GM12878 (cell line): Measurements from ENCODE around the gene ELK4. TPM values are rescaled to one million over a fixed set of nuclear protein-coding genes. Genes with fewer than 3 reads are reported as not detected.

Experiments used
- CBX5 ChIP-seq: sonication (generic); IDR thresholded peaks from 2 replicates; pipeline ENCODE4 v1.6.1; 2016; ENCODE audit warnings: low read depth, moderate library complexity, mild to moderate bottlenecking, inconsistent platforms
- CEBPZ ChIP-seq: fragments of 150-350 bp; IDR thresholded peaks from 2 replicates; pipeline ENCODE4 v1.6.1; 2016; ENCODE audit warnings: low read depth, low read length
- FOS ChIP-seq: IDR thresholded peaks from 3 replicates; pipeline ENCODE4 v1.6.1; 2011; ENCODE audit warnings: borderline replicate concordance; ENCODE audit not compliant: insufficient read length; ENCODE audit errors: extremely low read depth
- HDAC2 ChIP-seq: fragments of 200-600 bp; sonication (generic); IDR thresholded peaks from 2 replicates; pipeline ENCODE4 v1.6.1; 2017
- RAD51 ChIP-seq: fragments of 450-650 bp; IDR thresholded peaks from 2 replicates; pipeline ENCODE4 v1.6.1; 2016; ENCODE audit warnings: moderate library complexity, mild to moderate bottlenecking, inconsistent platforms
- REST ChIP-seq: IDR thresholded peaks from 2 replicates; pipeline ENCODE4 v1.6.1; 2012; ENCODE audit warnings: mild to moderate bottlenecking, low read depth, low read length
- SKIL ChIP-seq: fragments of 450-650 bp; IDR thresholded peaks from 2 replicates; pipeline ENCODE4 v1.6.1; 2017; ENCODE audit warnings: mild to moderate bottlenecking, low read depth, inconsistent platforms; ENCODE audit not compliant: poor library complexity, severe bottlenecking
- polyA plus RNA-seq, 11 experiments: library from polyadenylated mRNA; depleted of rRNA in 4 of 11; unstranded in 6 of 11; stranded (reverse) in 5 of 11; fragments of >200 nt; fragmentation: Nextera tagmentation in 4 of 11; fragmentation: Illumina TruSeq in 1 of 11; extraction: Ambion mirVana in 4 of 11; extraction: Trizol in 1 of 11; gene quantifications; 1 replicate in 1 of 11; 2 replicates in 10 of 11; pipeline versions ENCODE4 v1.2.1 to v1.2.3, GENCODE V29; 2011 to 2016; ENCODE audit warnings: inconsistent platforms in 2 of 11, missing spikeins in 2 of 11, low read depth in 1 of 11
- total RNA-seq, 4 experiments: library from RNA; depleted of rRNA in 3 of 4; stranded (reverse); fragments of >200 nt in 3 of 4; fragmentation: Illumina TruSeq in 1 of 4; extraction: Trizol in 1 of 4; gene quantifications; 2 replicates each; pipeline versions ENCODE4 v1.2.1 to v1.2.3, GENCODE V29; 2013 to 2021

Gene ELK4
- total and polyA plus RNA-seq, 10 of the 15 experiments (the other 5 are each of a cell fraction or from before 2014, with no cell fraction given): 5.2 to 71.5 (median 18.5) TPM

- TF ChIP-seq RAD51 (no peak), REST (no peak), HDAC2 (no peak), CEBPZ (no peak), SKIL (no peak), FOS (no peak), CBX5 (no peak)
These were observed 60.1 kb downstream of the ELK4 start (continued) for GRCh38 chr1:205571747-205572146.
